MV-4-11 (cell line): Measurements from ENCODE around the gene MAZ.
"Not testable (repeated sequence)": the region's sequence is repeated elsewhere in the genome, so short reads cannot be mapped to it uniquely, and the experiment has no call there.

ENCODE experiments used
- DNase-seq: peaks from one replicate; lab custom pipeline; 2025; lab: John Stamatoyannopoulos, UW

MAZ gene

GRCh38 chr16:29825145-29826044, 19.1 kb downstream of the MAZ start:
- peak; percentile 37 for DNase-seq

- DNase-seq = no peak
Measured at GRCh38 chr16:29826342-29826695, 20.0 kb downstream of the MAZ start.

DNA sequence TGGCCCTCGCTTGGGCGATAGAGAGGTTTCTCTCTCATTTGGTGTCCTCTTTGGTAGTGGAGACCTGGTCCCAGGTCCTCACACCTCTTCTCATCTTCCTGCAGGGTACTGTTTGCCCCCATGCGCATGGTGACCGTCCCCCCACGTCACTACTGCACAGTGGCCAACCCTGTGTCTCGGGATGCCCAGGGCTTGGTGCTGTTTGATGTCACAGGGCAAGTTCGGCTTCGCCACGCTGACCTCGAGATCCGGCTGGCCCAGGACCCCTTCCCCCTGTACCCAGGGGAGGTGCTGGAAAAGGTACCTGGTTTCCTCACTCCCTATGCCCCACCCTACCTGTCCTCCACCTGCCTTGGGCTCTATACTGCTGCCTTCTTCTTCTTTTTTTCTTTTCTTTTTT, 24.4 kb downstream of the MAZ start:
- DNase-seq = no peak

GRCh38 chr16:29831490-29831889, 25.2 kb downstream of the MAZ start:
- no peak for DNase-seq

DNA sequence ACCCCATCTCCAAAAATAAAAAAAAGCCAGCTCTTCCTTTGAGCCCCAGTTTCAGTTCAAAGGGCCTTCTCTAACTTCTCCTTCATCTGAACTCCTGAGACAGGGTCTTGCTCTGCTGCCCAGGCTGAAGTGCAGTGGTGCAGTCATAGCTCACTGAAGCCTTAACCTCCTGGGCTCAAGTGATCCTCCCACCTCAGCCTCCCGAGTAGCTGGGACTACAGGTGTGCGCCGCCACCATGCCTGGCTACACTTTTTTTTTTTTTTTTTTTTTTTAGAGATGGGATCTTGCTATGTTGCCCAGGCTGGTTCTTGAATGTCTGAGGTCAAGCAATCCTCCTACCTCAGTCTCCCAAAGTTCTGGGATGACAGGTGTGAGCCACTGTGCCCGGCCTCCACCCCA, 26.9 kb downstream of the MAZ start:
- not testable (repeated sequence) for DNase-seq

- DNase-seq = no peak
Measured at GRCh38 chr16:29834079-29834478, 27.8 kb downstream of the MAZ start.

DNA sequence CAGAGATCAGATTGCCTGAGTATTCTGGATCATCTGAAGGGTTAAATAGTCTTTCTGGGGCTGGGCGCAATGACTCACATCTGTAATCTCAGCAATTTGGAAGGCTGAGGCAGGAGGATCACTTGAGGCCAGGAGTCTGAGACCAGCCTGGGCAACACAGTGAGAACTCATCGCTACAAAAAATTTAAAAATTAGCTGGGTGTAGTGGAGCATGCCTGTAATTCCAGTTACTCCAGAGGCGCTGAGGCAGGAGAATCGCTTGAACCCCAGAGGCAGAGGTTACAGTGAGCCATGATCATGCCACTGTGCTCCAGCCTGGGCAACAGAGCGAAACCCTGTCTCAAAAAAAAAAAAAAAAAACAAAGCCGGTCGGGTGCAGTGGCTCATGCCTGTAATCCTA, 29.6 kb downstream of the MAZ start:
- no peak for DNase-seq

DNA sequence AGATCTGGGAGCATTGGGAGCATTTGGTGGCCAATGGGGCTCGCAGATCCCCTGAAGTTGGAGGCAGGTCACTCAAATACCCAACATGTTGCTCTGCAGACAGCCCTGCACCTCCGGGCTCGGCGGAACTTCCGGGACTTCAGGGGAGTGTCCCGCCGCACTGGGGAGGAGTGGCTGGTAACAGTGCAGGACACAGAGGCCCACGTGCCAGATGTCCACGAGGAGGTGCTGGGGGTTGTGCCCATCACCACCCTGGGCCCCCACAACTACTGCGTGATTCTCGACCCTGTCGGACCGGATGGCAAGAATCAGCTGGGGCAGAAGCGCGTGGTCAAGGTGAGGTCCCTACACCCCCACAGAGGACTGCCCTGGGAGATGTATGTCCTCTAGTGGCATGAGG, 30.3 kb downstream of the MAZ start:
- DNase-seq = no peak

GRCh38 chr16:29837841-29838240, 31.5 kb downstream of the MAZ start:
- DNase-seq = no peak

DNA sequence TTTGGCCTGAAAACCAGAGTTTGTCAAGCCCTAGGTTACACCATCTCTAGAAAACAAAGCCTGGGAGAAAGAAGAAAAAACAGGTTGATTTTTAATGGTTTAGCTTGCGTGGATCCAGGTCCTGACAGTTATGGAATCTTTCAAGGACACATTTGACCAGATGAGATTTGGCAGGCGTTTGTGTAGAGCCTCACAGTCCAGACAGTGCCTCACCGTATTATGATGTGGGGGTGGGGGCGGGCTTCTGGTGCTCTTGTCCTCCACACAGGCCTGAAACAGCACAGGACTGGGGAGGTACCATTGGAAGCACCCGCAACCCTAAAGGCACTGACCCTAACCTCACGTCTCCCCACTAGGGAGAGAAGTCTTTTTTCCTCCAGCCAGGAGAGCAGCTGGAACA, 33.5 kb downstream of the MAZ start:
- DNase-seq = no peak

- no peak for DNase-seq
Measured at GRCh38 chr16:29840240-29840639, 33.9 kb downstream of the MAZ start.

DNA sequence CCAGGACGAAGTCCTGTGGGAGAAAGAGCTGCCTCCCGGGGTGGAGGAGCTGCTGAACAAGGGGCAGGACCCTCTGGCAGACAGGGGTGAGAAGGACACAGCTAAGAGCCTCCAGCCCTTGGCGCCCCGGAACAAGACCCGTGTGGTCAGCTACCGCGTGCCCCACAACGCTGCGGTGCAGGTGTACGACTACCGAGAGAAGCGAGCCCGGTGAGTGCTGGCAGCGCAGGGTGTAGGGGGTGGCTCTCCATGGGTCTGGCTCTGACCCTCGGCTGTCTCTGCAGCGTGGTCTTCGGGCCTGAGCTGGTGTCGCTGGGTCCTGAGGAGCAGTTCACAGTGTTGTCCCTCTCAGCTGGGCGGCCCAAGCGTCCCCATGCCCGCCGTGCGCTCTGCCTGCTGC, 35.3 kb downstream of the MAZ start:
- DNase-seq = no peak

DNA sequence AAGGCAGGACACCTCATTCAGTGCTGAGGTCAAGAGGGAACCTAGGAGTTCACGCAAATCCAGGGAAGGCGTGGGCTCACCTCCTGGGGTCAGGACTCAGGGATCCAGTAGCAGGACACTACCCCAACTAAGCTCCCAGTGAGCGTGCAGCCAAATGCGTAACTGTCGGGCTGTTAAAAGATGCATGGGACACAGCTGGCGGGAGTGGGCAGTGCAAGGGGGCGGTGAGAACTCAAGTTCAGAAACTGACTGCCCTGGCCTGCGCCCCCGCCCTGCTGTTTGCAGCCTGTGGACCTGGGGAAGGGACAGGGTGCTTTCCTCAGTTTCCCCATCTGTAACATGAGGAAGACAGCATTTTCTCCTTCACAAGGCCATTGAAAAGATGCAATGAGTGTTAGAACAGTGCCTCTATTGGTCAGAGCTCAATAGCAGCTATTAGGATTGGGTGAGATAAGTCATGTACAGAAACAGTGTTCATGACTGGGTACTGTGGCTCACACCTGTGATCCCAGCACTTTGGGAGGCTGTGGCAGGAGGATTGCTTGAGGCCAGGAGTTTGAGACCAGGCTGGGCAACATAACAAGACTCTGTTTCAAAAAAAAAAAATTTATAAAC, 36.5 kb downstream of the MAZ start:
- DNase-seq = no peak

DNA sequence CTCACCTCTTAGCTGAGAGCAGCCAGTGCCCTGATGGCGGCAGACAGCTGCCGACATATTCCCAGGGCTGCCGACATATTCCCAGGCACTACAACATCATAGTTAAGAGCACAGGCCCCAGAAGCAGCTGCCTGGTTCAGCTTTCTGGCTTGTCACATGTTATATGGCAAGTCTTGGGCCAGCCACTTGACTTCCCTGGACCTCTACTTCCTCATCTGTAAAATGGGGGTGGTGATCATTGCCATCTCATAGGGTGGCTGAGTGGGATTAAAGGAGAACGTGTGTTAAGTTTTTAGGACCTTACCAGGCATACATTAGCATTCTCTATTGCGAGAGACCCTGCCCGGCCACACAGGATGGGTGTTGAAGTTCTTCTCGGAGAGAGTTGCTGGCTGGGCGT, 37.6 kb downstream of the MAZ start:
- DNase-seq = no peak

GRCh38 chr16:29844575-29845331, 38.4 kb downstream of the MAZ start:
- DNase-seq = no peak

- no peak for DNase-seq
Measured at GRCh38 chr16:29845656-29846055, 39.3 kb downstream of the MAZ start.

DNA sequence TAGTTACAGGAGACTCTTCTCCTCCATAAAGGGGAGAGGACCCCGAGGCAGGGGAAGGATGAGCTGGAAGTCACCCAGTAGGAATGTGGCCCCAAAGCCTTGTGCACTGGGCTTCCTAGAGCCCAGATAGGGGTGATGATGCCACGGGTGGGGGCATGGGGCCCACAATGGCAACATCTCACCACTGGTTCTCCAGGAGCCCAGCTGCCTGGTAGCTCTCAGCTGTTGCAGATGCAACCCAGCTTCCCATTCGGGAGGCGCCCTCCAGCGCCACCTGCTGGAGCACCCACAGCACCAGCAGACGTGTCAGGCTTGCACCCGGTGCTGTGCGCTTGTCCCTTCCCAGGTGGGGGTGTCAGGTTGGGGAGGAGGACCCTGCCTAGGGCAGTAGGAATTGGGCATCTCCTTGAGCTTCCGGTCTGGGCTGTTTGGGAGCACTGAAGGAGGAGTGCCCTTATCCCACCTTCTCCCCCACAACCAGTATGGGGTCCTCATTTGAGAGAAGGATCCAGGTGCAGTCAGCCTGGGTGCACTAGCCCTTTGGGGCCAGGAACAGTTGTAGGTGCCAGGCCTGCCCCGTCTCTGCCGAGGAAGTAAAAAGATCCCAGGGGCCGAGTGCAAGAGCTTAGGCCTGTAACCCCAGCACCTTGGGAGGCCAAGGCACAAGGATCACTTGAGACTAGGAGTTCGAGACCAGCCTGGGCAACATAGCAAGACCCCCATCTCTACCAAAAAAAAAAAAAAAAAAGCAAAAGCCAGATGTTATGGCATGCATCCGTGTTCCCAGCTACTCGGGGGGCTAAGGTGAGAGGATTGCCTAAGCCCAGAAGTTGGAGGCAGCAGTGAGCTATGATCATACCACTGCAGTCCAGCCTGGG, 42.3 kb downstream of the MAZ start:
- peak; percentile 57 for DNase-seq

DNA sequence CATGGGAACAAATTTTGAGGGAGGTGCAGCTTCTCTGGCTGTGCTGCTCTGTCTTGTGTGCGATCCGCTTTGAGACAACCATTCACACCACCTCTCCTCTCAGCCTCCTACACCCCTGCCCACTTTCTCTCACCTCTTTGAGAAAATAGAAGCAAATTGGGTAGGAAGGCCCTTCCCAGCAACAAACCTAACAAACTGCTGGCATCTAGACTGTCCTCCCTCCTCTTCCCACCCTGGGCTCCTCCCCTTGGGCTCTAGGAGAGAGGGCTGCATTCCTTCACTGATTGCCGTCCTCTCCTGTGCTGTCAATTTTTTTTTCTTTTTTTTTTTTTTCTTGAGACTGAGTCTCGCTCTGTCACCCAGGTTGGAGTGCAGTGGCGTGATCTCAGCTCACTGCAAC, 43.2 kb downstream of the MAZ start:
- DNase-seq = no peak

DNA sequence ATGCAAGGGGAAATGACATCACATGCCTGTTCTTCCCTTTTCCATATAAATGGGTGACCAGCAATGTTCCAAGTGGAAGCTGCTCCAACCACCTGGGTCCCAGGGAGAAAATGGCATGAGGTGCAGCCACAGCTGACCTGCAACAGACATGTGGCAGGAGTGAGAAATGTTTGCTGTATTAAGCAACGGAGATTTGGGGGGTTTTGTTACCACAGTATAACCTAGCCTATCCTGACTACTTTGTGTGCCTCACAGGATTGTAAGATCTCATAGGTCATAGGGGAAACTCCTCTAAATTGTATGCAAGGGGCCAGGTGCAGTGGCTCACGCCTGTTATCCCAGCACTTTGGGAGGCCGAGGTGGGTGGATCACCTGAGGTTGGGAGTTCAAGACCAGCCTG, 44.7 kb downstream of the MAZ start:
- DNase-seq = no peak

- DNase-seq = no peak
Measured at GRCh38 chr16:29852654-29853053, 46.3 kb downstream of the MAZ start.

DNA sequence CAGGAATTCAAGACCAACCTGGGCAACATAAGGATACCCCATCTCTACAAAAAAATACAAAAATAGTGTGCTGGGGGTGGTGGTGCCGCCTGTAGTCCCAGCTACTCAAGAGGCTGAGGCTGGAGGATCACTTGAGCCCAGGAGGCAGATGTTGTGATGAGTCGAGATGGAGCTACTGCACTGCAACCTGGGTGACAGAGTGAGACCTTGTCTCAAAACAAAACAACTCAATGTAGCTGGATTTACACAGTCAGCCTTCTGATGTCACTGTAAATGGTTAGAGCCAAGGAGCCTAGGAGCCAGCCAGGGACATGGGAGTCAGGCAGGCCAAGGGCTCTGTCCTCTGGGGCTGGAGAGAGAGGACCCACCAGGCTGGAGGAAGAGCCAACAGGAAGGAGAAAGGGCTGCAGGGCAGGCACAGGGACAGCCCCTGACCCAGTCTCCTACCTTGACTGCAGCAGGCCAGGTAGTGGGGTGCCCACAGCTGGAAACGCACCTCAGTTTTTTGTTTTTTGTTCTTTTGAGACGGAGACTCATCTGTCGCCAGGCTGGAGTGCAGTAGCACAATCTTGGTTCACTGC, 48.3 kb downstream of the MAZ start:
- DNase-seq = no peak
